ENCODE data around the gene OMA1.

DNA sequence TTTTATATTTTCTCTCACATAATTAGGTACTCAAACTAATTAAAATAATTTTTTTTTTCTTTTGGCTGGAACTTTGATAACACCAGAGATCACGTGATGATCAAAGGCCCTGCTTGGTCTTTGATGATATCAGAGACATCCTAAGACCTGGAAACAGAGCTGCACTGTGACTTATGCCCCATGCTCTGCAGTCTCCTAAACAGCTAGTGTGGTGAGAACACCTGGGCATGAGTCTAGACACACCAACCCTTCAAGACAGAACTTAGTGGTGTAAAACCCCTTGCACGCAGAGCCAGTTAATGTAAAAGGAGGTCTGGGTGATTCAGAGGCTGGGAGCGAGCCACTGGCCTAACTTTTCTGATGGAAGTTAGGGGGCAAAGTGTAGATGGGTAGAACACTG is 70.3 kb downstream of the OMA1 start:
- no peak for TF ChIP-seq SUZ12 (IDR thresholded peaks at IDR 0.05)
- TF ChIP-seq FOXM1 (IDR thresholded peaks at IDR 0.05; ENCODE audit: borderline replicate concordance): no peak
- no peak for TF ChIP-seq L3MBTL2 (conservative IDR thresholded peaks at IDR 0.05)
- no peak for TF ChIP-seq NFRKB (IDR thresholded peaks at IDR 0.05)
- TF ChIP-seq HDGF (IDR thresholded peaks at IDR 0.05; ENCODE audit: borderline replicate concordance): no peak
- no peak for TF ChIP-seq SP1 (IDR thresholded peaks at IDR 0.05)
- no peak for TF ChIP-seq FOXK2 (IDR thresholded peaks at IDR 0.05)
- TF ChIP-seq ELF4 (IDR thresholded peaks at IDR 0.05): no peak
